Thyroid gland (tissue), 4 donors: ENCODE results near the gene KASH5.

Source experiments
- POLR2A ChIP-seq, 2 donors: fragments of 450-650 bp; IDR thresholded peaks; one replicate each; pipeline ENCODE4 v1.6.1; 2017; ENCODE audit warnings: antibody characterized with exemption in 2 of 2, mild to moderate bottlenecking in 2 of 2, moderate library complexity in 1 of 2
- TF ChIP-seq, protein P1 (sequence below), 6 experiments: fragments of 200-600 bp in 3 of 6; fragments of 450-650 bp in 3 of 6; sonication (generic) in 3 of 6; IDR thresholded peaks; one replicate each; pipeline ENCODE4 v1.5.1; 2016 to 2019; ENCODE audit warnings: antibody characterized with exemption in 6 of 6, mild to moderate bottlenecking in 2 of 6, inconsistent platforms in 1 of 6, moderate library complexity in 1 of 6

- TF ChIP-seq, protein P1, sequence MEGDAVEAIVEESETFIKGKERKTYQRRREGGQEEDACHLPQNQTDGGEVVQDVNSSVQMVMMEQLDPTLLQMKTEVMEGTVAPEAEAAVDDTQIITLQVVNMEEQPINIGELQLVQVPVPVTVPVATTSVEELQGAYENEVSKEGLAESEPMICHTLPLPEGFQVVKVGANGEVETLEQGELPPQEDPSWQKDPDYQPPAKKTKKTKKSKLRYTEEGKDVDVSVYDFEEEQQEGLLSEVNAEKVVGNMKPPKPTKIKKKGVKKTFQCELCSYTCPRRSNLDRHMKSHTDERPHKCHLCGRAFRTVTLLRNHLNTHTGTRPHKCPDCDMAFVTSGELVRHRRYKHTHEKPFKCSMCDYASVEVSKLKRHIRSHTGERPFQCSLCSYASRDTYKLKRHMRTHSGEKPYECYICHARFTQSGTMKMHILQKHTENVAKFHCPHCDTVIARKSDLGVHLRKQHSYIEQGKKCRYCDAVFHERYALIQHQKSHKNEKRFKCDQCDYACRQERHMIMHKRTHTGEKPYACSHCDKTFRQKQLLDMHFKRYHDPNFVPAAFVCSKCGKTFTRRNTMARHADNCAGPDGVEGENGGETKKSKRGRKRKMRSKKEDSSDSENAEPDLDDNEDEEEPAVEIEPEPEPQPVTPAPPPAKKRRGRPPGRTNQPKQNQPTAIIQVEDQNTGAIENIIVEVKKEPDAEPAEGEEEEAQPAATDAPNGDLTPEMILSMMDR (IDR thresholded peaks at IDR 0.05) = no peak
- TF ChIP-seq POLR2A (IDR thresholded peaks at IDR 0.05) = peak in 1 of 2 donors; percentile 32
Observed at GRCh38 chr19:49363268-49364082, 24.6 kb upstream of the KASH5 start, which contains the start of gene DKKL1.
